D721Med (cell line): ENCODE data around the gene FAM53C.
"Not testable (repeated sequence)": the region's sequence is repeated elsewhere in the genome, so short reads cannot be mapped to it uniquely, and the experiment has no call there.

Source experiments
- DNase-seq: peaks from one replicate; pipeline ENCODE4 v3.0.0; 2011; ENCODE audit warnings: low spot score; ENCODE audit not compliant: insufficient read length
- FAIRE-seq: peaks from 2 replicates; lab custom pipeline; 2011; peaks lifted over from hg19 to GRCh38; lab: Jason Lieb, UNC
- TF ChIP-seq, protein P1 (sequence below): IDR thresholded peaks from 2 replicates; pipeline ENCODE4 v1.5.1; 2012; ENCODE audit warnings: mild to moderate bottlenecking, control low read depth; ENCODE audit not compliant: insufficient read depth; ENCODE audit errors: missing control alignments

FAM53C gene

GRCh38 chr5:138337685-138338410 is at the start of gene FAM53C:
Gene FAM53C, plus strand, starts transcription at chr5:138338266. Its CDS starts 3,070 bp downstream, at chr5:138341336.
- peak; percentile 74 for DNase-seq
- FAIRE-seq = no peak
- TF ChIP-seq, protein P1, sequence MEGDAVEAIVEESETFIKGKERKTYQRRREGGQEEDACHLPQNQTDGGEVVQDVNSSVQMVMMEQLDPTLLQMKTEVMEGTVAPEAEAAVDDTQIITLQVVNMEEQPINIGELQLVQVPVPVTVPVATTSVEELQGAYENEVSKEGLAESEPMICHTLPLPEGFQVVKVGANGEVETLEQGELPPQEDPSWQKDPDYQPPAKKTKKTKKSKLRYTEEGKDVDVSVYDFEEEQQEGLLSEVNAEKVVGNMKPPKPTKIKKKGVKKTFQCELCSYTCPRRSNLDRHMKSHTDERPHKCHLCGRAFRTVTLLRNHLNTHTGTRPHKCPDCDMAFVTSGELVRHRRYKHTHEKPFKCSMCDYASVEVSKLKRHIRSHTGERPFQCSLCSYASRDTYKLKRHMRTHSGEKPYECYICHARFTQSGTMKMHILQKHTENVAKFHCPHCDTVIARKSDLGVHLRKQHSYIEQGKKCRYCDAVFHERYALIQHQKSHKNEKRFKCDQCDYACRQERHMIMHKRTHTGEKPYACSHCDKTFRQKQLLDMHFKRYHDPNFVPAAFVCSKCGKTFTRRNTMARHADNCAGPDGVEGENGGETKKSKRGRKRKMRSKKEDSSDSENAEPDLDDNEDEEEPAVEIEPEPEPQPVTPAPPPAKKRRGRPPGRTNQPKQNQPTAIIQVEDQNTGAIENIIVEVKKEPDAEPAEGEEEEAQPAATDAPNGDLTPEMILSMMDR = no peak

GRCh38 chr5:138289296-138289695 is 48.8 kb upstream of the FAM53C start:
- no peak for FAIRE-seq
- DNase-seq = no peak
- TF ChIP-seq, protein P1 = no peak

GRCh38 chr5:138303372-138303771 is 34.7 kb upstream of the FAM53C start:
- no peak for DNase-seq
- no peak for FAIRE-seq
- TF ChIP-seq, protein P1 = no peak

DNA sequence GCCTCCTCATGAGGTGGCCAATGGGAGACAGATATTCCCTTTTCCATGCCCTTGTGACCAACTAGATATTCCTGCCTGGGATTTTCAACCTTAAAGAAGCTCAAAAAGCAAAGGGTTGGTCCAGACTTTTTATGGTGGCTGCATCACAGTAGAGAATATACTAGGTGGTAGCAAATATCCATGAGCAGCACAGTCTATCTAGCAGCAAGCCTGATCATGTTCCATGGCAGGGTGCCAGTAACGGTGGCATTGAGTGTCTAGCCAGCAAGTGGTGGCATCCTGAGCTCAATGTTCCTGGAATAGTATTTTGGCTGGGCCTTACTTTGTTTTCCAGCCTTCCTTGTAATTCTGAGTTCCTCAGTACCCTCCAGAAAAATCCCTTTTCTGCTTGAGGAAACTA is 32.3 kb upstream of the FAM53C start:
- no peak for DNase-seq
- FAIRE-seq = no peak
- TF ChIP-seq, protein P1 = no peak

DNA sequence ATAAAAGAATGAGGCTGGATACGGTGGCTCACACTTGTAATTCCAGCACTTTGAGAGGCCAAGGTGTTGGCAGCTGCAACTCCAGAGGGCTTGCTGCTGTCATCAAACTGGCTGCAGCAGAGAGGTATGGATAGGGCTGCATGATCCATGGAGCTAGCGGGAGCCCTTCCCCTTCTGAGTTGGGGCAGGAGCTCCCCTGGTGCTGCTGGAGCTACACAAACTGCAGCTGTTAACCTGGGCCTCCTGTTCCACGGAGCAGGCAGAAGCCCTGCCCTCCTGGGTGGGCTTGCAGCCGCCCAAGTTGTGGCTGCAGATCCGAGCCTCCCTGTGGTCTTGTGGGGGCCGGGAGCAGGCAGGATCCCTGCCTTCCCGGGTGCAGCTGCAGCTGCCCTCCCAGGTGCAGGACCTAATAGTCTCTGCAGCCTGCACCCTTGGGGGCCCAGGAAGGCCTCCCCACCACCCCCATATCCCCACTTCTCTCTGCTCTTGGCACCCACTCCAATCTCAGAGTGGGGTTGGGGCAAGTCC is 22.3 kb upstream of the FAM53C start:
- TF ChIP-seq, protein P1 = no peak
- no peak for FAIRE-seq
- no peak for DNase-seq

GRCh38 chr5:138316355-138316754 is 21.7 kb upstream of the FAM53C start:
- TF ChIP-seq, protein P1 = no peak
- no peak for DNase-seq
- no peak for FAIRE-seq

DNA sequence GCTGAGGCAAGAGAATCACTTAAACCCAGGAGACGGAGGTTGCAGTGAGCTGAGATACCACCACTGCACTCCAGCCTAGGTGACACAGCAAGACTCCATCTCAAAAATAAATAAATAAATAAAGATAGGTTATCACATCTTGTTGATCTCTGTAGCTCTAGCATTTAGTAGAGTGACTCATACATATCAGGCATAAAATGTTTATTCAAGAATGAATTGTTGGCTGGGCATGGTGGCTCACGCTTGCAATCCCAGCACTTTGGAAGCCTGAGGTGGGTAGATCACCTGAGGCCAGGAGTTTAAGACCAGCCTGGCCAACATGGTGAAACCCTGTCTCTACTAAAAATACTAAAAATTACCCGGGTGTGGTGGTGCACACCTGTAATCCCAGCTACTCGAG is 19.9 kb upstream of the FAM53C start:
- not testable (repeated sequence) for DNase-seq, FAIRE-seq
